Adipocyte (in vitro differentiated cells): ENCODE data around the gene MYBPC2.

Experiments used
- DNase-seq: peaks from one replicate; pipeline ENCODE4 v3.0.0-alpha.2; 2015; ENCODE audit warnings: low read depth
- H3K27me3 ChIP-seq: replicated peaks from 2 replicates; pipeline ENCODE4 v1.7.0; 2013; ENCODE audit warnings: mild to moderate bottlenecking, low read length, moderate library complexity; ENCODE audit not compliant: control insufficient read depth, insufficient read depth
- H3K36me3 ChIP-seq: 2 replicates; pipeline ENCODE4 v1.7.0; 2013; ENCODE audit warnings: low read length, mild to moderate bottlenecking, moderate library complexity; ENCODE audit not compliant: control insufficient read depth, insufficient read depth, severe bottlenecking
- H3K4me1 ChIP-seq: 2 replicates; pipeline ENCODE4 v1.7.0; 2013; ENCODE audit warnings: mild to moderate bottlenecking, low read length, moderate library complexity; ENCODE audit not compliant: control insufficient read depth, insufficient read depth
- H3K4me3 ChIP-seq: 2 replicates; pipeline ENCODE4 v1.7.0; 2013; ENCODE audit warnings: mild to moderate bottlenecking, low read length, moderate library complexity
- H3K9ac ChIP-seq: 2 replicates; pipeline ENCODE4 v1.7.0; 2013; ENCODE audit warnings: mild to moderate bottlenecking, low read length, moderate library complexity
- H3K9me3 ChIP-seq: 2 replicates; pipeline ENCODE4 v1.7.0; 2013; ENCODE audit warnings: mild to moderate bottlenecking, low read length, moderate library complexity; ENCODE audit not compliant: control insufficient read depth

The MYBPC2 gene

DNA sequence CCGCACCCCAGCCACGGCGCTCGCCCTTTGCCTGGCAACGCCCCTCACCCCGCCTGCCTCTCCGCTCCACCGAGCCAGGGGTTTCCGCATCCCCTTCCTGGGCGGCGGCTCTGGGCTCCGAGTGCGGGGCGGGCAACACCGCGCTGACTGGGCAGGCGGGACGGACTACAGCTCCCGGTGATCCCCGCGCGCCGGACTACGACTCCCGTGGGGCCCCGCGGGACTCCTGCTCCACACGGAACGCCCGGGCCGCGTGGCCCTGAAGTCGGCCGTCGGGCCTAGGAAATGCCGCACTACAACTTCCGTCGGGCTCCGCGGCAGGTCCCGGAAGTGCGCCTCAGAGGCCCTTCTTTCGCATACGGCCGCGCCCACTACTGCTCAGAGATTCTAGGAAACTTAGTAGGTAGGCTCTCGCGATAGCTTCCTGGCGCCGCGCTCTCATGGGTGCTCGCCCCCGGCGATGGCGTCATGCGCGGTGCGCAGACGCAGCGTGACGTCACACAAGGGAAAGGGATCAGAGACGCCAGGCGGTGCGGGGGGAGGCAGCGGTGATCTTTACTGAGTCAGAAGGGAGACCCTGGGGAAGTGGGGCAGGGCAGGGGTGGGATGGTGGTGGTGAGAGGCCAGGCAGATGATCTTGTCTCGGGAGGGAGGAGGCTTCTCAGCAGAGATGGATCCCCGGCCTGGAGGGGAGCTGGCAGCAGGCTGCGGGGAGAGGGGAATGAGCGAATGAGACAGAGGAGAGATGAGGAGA is 78.6 kb downstream of the MYBPC2 start, which contains the start of gene JOSD2:
JOSD2 (minus strand) TSS at position 123 of the 754 bp plus-strand sequence. CDS start 760 bp downstream, outside the sequence.
- H3K4me1 ChIP-seq, result peaks cover 8% of the 10 kb centered on the region
- no peaks in the 10 kb centered on the region for H3K9me3 ChIP-seq
- peak; percentile 100 for DNase-seq
- no peaks in the 10 kb centered on the region for H3K36me3 ChIP-seq
- H3K4me3 ChIP-seq, result peak within 1 kb of the TSS; percentile 98
- H3K27me3 ChIP-seq, result no peaks in the 10 kb centered on the region
- peak within 1 kb of the TSS; percentile 97 for H3K9ac ChIP-seq

DNA sequence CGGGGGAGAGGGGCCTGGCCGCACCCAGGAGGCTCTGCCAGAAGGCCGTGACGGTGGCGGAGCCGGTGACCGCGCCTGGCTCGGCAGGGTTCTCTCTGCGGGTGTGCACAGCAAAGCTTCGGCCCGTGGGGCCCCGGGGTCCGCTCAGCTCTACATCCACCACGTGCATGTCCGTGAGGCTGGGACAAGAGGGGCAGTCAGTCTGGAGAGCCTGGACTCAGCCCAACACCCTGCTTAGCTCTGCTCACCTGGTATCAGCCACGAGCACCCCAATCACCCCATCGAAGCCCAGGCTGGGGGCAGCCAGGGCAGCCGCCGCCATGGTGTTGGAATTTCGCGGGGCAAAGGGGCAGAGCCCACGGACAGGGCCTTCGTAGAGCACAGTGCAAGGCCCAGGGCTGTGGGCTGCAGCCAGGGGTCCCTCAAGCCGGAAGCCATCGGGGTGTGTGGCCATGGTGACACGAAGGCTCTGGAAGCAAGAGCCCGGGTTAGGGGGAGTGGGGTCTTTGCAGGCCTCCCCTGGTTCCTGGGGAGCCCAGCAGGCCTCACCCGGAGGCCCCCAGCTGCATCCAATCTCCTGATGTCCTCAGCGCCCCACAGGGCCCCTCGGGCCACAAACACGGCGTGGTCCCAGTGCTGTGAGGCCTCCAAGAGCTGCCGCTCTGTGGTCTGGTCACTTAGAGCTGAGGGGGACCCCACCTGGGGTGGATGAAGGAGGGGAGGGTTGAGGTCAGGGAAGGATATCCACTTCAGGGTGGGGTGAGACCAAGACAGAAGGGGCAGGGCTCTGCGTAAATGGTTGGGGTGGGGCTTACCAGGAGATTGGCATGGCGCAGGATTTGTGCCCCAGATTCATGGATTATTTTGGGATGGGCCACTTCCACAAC is 79.7 kb downstream of the MYBPC2 start:
- peaks cover 8% of the 10 kb centered on the region for H3K4me1 ChIP-seq
- peak overlapping the region; percentile 98 for H3K4me3 ChIP-seq
- DNase-seq, result no peak
- H3K9me3 ChIP-seq, result no peaks in the 10 kb centered on the region
- no peak overlapping the region for H3K9ac ChIP-seq
- H3K36me3 ChIP-seq, result no peaks in the 10 kb centered on the region
- H3K27me3 ChIP-seq, result no peaks in the 10 kb centered on the region

DNA sequence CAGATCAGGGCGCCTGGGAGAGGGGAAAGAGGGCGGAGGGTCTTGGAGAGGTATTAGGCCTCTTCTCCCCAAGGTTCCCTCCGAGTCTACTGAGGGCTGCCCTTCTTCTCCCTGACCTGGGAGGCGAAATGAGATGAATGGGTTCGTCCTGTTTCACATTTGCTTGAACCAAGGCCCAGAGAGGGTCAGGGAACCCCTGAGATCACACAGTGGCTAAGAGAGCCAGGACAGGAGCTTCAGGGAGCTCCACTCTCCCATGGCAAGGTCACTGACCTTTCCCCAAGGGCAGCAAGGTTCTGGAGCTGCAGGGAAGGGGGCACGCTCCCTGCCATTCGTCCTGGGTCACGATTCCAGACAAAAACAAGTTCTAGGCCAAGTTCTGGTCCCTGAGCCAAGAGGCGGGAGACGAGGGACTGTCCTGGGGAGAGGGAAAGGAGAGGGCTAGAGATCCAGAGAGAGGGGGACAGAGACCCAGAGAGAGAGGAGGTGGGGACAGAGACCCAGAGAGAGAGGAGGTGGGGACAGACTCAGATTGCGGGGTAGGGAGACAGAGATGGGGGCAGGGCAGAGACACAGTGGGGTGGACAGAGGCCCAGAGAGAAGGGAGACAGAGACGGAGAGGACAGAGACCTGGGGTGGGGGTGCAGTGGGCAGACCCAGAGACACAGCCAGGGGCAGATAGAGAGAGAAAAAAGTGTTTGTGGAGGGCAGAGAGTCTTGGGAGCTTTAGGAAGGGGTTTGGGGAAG is 80.5 kb downstream of the MYBPC2 start:
- Histone ChIP-seq H3K9ac (no peak overlapping the region), H3K27me3 (no peaks in the 10 kb centered on the region), H3K9me3 (no peaks in the 10 kb centered on the region), H3K36me3 (no peaks in the 10 kb centered on the region), H3K4me1 (peaks cover 8% of the 10 kb centered on the region), H3K4me3 (no peak overlapping the region)
- DNase-seq, result no peak

- H3K9ac ChIP-seq, result no peak within 1 kb of the TSS
- no peaks in the 10 kb centered on the region for H3K36me3 ChIP-seq
- no peaks in the 10 kb centered on the region for H3K9me3 ChIP-seq
- no peak within 1 kb of the TSS for H3K4me3 ChIP-seq
- no peaks in the 10 kb centered on the region for H3K27me3 ChIP-seq
- H3K4me1 ChIP-seq, result peaks cover 8% of the 10 kb centered on the region
- no peak for DNase-seq
Observed at GRCh38 chr19:50513746-50514345, 81.2 kb downstream of the MYBPC2 start, which contains the start of gene ASPDH. Gene ASPDH, minus strand, starts transcription at chr19:50513913. Its CDS starts 90 bp downstream, at chr19:50513823.

GRCh38 chr19:50514346-50515167 is 81.9 kb downstream of the MYBPC2 start:
- no peaks in the 10 kb centered on the region for H3K9me3 ChIP-seq
- peaks cover 8% of the 10 kb centered on the region for H3K4me1 ChIP-seq
- H3K27me3 ChIP-seq, result no peaks in the 10 kb centered on the region
- H3K4me3 ChIP-seq, result no peak overlapping the region
- no peak for DNase-seq
- H3K36me3 ChIP-seq, result no peaks in the 10 kb centered on the region
- no peak overlapping the region for H3K9ac ChIP-seq

DNA sequence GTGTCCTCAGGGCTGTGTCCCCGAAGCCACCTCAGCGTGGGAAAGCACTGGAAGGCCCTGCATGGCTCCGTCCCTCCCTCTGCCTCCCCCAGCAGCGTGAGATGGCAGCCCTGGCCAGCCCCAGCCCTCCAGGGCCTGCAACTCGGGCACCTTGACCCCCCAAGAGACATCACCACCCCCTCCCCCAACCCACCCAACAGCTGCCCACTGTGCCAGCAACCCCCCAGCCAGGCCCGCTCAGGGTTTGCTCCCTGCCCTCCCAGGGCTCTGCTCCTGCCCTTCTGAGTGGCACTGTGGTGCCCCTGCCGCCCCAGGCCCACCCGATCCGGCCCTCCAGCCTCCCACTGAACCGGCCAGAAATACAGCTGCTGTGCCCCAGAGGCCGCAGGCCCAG is 82.5 kb downstream of the MYBPC2 start:
- Histone ChIP-seq H3K27me3 (no peaks in the 10 kb centered on the region), H3K4me3 (no peak overlapping the region), H3K9ac (no peak overlapping the region), H3K9me3 (no peaks in the 10 kb centered on the region), H3K36me3 (no peaks in the 10 kb centered on the region), H3K4me1 (peaks cover 4% of the 10 kb centered on the region)
- DNase-seq, result no peak
